H54 (cell line): Measurements from ENCODE around the gene RARB.

Experiments
- DNase-seq: peaks from one replicate; pipeline ENCODE4 v3.0.0; 2011; ENCODE audit warnings: low spot score, mixed read lengths; ENCODE audit not compliant: insufficient read length
- FAIRE-seq: peaks from 3 replicates; lab custom pipeline; 2011; peaks lifted over from hg19 to GRCh38; lab: Jason Lieb, UNC
- POLR2A ChIP-seq: IDR thresholded peaks from 2 replicates; pipeline ENCODE4 v1.6.1; 2011; ENCODE audit warnings: low read depth, mild to moderate bottlenecking, low read length

Gene RARB

DNA sequence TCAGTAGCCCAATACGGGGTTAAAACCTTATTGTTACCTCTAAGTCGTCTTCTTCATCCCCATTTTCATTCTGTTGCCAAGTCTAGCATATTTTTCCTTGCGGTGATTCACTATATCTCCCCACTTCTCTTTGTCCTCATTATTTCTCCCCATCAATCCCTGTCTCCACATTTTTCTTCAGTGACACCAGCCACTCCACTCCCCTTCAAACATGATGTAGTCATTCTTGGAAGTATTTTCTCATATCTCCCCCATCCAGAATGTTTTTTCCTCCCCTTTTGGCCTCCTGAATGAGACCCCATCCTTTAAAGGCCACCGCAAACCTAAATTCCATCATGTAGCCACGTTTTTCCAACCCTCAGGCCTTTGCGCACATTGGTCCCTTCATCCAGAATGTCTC is 130.7 kb downstream of the RARB start:
- FAIRE-seq (no peak), DNase-seq (no peak)
- TF ChIP-seq POLR2A = no peak

DNA sequence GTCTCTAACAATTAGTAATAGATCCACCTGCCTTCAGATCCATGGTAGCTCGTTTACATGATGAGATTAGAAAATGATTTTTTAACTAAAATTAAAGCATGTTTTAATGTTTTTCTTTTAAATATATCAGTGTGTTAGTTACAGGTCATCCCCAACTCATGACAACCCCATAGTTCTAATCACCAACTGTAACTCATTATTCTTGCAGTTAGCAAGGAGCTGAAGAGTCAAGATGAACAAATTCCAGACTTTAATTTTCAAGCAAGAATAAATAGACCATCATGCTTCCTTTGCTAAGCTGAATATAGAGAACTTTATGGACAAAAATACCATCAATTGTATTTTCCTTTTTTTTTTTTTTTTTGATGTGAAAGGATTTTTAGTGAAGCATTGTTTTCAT is 135.5 kb downstream of the RARB start:
- FAIRE-seq (no peak), DNase-seq (peak; percentile 13)
- no peak for TF ChIP-seq POLR2A

DNA sequence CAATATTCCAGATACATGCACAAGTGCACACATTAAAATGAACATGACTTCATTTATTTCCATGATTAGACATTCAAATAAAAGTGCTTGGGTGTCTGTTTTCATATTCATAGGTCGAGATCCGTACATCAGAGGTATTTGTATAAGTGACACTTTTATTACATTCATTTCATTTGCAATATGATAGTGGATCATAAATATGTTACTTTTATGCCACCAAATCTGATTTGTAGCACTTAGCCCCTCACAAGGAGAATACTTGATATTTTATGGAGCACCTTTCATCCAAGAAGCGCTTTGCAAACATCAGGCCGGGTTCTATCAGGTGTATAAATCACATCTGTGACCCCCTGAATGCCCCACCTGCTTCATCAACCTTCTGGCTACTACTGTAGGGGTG is 136.0 kb downstream of the RARB start:
- FAIRE-seq (no peak), DNase-seq (no peak)
- no peak for TF ChIP-seq POLR2A

DNA sequence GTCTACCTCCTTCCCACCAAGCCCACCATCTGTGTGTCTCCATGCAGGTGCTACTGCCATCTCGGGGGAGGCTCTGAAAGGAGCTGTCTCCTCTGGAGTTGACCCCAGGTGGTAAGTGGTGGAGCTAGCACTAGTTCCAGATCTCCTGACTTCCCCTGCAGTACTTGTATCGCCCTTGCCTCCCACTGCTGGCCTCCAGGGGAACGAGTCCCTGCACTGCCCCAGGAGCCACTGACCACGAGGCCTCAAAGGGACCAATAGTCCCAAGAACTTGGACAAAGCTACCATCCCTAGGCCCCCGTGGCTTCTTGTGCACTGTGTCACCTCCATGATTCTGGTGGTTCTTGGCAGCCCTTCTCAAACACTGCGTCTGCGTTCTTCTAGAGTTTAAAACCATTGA is 137.7 kb downstream of the RARB start:
- no peak for FAIRE-seq

DNA sequence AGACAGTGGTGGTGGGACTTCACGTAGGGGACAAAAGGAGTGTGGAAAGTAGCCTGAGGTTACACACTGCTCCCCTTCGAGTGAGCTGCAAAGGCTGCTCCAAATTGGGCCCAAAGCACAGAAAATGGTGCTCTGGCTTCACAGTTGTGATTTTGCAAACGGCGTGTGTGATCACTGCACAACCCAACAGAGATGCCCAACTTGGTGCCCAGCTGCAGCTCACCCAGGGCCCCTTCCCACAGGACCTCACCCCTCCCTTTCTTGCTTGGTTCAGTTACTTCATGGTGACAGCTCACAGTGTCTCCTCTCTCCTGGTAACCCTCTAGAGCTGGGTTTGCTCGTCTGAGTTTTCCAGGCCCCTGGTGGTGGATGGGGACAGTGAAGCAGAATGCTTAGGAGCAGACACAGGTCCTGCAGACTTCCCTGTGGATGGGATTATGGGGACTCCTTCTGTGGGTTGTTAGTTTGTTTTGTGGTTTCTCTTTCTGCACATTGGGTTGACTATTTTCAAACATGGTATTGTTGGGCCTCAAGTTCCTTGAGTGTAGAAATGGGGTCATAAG is 138.4 kb downstream of the RARB start:
- FAIRE-seq = no peak

More for the DNA sequence above, 137.7 kb downstream of the RARB start:
- no peak for DNase-seq
- TF ChIP-seq POLR2A = no peak

DNA sequence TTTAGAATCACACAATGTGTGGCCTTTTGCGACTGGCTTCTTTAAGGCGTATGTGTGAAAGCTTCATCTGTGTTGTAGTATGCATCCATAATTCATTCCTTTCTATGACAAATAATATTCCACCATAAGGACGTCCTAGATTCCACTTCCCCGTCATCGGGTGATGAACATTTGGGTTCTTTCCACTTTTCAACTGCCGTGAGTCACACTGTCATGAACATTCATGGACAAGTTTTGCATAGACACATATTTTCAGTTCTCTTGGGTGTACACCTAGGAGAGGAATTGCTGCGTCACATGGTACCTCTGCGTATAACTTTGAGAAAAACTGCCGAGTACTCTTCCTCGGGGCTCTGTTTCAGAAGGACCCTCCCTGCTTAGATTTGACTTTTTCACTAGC is 139.3 kb downstream of the RARB start:
- DNase-seq (no peak), FAIRE-seq (no peak)
- no peak for TF ChIP-seq POLR2A

More for the DNA sequence above, 138.4 kb downstream of the RARB start:
- no peak for DNase-seq
- no peak for TF ChIP-seq POLR2A

DNA sequence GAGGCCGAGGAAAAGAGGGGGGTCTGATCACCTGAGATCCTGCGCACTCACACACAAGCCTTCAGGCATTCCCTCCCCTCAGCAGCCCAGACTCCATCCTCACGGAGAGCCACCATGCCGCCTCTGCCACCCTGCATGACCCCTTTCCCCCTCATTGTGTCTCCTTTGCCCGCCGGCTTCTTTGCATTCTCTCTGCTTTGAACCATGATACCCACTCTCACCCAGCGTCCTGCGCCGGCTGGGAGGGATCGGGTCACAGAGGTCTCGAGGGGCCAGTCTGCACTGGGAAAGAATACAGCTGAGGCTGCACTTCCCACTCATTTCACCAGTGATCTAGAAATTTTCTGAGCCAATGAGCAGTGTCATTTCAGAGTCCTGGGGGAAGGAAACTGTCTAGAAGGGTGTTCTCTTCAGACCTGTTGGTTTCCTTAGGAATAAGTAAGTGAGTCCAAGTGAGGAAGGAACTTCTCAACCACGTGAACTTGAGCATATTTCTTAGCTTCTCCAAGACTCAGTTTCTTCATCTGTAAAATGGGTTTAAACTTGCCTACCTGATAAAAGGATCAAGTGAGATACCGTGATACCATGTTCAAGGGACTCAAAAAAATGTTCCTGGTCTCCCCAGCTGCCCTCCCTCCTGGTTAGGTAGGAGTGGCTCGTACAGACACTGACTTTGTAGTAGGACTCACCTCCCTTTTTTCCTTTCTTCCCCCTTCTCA is 139.9 kb downstream of the RARB start:
- FAIRE-seq (no peak), DNase-seq (no peak)
- no peak for TF ChIP-seq POLR2A

DNA sequence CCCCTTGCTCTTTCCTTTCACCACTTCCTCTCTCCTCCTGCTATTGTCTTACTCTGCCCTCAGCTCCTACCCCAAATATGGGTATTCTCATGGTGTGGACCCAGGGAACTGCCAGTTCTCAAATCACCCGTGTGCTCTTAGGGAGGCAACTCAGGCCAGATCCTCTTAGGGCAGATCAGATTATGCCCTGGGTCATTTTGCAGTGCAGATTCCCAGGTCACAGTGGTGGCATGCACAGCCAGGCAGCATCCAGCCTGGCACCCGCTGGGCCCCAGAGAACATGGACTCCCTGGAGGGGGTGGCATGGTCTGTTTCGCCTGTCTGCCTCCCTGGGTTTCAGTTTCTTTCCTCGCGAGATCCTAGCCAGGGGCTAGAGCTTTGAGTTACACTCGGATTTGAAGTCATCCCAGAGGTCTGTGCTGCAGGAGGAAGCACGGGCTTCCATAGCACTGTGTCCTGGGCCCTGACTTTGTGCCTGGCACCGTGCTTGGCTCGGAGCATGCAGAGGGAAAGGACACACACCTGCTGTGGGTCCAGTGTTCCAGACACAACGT is 140.5 kb downstream of the RARB start:
- TF ChIP-seq POLR2A = no peak
- DNase-seq = no peak
- FAIRE-seq = no peak

DNA sequence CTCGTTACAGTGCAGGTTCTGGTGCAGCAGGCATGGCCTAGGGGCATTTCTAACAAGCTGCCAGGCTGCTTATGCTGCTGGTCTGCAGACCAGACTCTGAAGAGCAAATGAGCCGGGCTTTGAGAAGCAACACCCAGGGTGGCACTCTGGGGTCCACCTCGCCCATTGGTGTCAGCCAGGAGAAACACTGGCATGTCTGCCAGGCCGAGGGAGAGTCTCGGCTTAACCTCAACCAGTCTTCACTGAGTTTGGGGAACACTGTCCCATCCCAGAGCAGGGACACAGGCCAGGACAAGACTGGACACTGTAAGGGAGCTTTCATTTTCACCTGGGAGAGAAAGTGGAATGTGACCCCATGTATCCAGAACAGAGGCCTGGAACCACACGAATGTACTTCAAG is 143.2 kb downstream of the RARB start:
- DNase-seq (no peak), FAIRE-seq (no peak)
- TF ChIP-seq POLR2A = no peak

DNA sequence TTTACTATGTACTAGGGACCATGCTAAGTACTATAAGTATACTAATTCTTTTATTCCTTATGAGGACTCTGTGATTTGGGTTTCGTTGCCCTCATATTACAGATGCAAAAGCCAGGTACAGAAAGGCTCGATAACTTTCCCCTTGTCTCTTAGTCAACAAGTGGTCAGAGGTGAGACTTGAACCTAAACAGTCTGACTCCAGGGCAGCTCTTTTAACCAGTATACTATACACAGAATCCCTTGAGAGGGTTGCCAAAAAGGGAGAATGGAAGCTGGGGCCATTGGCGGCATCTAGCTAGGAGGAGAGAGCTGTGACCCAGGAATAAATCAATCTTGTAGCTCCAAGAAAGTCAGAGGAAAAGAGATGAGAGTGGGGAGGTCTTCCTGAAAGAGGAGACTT is 144.3 kb downstream of the RARB start:
- TF ChIP-seq POLR2A = no peak
- FAIRE-seq = no peak

DNA sequence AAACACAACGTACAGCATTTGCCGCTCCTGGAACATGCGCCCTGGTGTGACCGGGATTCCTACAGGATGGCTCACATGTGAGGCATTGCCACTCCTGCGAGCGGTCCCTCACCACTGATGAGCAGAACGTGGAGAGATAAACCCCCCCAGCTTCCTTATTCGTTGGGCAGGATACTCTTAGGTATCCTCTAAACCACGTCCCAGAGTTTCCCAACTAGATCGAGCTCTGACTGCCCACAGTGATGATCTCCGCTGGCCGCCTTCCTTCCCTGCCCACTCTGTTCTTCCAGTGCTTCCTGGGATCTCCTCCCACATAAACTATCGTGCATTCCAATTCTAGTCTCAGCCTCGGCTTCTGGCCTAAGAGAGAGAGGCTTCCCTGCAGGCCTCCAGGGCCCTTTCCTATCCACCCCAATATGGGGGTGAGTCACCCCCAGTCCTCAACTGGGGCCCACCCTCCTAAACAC is 144.9 kb downstream of the RARB start:
- peak; percentile 62 for DNase-seq
- peak; percentile 57 for FAIRE-seq
- TF ChIP-seq POLR2A = peak; percentile 26; the same call in 1 of the 2 replicates

More for the DNA sequence above, 144.3 kb downstream of the RARB start:
- no peak for DNase-seq

DNA sequence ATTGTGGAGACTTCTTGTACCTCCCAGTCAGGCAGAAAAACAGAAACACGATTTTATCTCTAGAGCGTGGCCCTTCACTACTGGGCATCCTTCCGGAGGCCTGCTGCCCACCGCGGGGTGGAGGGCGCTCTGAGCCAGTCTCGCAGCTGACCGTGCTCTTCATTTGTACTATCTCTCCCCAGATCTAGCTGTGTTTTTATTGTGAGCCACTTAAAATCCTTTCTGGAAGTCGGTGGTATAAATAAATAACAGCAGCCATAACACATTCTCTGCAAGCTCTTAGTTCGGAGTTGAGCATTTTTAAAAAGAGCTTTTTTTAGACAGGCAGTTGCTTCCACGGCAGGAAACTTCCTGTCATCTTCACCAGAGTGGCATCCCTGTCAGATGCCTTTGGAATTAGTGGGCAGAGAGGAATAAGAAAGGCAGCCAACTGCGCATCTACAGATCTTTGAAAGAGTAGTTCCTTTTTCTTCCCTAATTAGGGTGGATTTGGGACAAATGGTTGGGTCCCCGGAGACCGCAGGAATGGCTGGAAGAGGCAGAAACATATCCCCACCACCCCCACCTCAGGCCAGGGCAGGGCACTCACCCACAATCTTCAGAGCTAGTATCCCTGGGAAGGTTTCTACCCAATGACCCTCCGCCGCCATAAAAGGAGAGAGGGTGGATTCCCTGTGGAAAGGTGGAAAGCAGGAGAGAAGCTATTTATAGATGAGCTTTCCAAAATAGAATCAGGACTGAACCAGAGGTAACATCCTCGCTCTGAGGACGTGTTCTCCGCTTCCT is 145.5 kb downstream of the RARB start:
- TF ChIP-seq POLR2A = no peak
- FAIRE-seq (no peak), DNase-seq (peak; percentile 41)

DNA sequence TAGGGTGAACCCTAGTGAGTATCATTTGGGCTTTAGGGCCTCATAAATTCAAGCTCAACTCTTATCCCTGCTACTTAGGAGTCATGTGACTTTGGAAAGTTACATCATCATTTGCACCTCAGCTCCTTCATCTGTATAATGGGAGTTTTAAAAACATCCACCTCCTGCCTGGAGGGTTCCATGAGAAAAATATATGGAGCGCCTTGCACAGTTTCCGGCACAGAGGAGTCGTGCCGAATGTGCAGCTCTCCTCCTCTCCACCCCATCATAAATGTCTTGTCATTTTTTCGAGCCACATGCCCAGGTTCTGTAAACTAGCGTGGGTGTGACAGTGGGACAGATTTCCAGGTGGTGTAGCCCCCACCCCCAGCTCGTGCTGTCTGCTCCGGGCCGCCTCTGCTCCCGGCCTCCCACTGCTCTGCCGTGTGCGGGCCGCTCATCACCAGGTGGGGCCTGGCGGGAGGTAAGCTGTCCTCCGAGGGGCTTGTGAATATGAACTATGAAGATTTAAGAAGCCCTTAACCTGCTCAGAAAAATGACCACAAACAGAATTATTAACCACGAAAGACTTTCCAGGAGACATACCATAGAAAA is 146.2 kb downstream of the RARB start:
- no peak for DNase-seq
- no peak for FAIRE-seq
- no peak for TF ChIP-seq POLR2A
